ENCODE data around the gene INAVA.
"Not testable (repeated sequence)": the region's sequence is repeated elsewhere in the genome, so short reads cannot be mapped to it uniquely, and the experiment has no call there.

Gene INAVA

DNA sequence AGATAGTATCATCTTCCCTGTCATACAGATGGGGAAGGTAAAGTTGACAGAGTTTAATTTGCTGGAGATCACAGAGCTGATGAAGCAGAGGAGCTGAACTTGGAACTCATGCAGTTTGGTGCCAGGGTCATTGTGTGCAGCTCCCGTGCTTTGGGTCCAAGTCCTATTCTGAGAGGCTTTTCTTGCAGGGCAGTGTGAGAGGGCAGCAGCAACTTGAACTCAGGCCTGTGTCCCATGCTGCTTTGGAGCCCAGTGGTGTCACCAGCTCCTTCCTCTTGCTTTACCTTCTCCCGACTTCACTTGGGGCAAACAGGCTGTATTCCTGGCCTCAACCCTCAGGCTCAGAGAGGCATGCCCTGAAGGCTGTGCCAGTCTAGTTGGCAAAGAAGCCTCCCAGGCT, 24.7 kb downstream of the INAVA start:
- DNase-seq (ENCODE audit: low read depth): no peak

DNA sequence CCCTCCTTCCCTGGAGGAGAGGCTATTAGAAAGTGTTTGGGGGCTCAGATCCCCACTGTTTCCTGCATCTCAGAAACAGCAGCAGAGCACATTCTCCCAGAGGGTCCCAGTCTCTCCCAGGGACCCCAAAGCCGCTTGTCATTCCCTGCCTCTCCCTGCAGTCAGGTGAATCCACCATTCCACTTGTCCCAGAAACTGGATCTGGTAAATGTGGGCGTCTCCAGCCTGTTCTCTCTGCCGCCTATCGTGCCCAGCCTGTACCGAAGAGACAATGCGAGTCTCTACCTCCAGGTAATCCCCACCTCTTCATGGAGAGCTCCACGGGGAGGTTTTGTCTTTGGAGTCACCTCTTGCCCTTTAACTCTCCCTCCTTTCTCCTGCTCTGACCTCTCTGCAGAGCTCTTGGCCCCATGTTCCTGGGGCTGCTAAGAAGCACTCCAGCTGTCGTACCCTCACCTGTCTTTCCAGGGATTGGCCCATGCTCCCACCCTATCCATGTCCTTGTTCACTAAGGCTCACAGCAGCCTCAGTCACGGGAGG, 26.9 kb downstream of the INAVA start:
- DNase-seq (ENCODE audit: low read depth): no peak

DNA sequence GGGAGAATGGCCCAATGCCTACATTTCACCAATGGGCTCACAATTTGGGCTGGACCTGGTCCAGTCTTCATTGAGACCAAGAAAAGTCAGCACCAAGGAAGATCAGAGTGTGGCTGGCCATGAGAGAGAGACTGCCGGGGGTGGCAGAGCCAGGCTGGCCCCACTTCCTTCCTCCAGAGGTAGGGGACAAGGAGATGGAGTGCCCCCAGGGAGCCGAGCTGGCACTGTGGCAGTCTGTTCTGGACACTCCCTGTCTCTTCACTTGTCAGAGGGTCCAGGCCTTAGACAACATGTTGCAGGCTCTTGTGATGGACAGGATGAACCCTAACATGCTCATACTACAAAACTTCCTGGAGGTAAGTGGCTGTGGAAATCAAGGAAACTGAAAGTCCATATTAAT, 27.7 kb downstream of the INAVA start:
- DNase-seq (ENCODE audit: low read depth): no peak

DNA sequence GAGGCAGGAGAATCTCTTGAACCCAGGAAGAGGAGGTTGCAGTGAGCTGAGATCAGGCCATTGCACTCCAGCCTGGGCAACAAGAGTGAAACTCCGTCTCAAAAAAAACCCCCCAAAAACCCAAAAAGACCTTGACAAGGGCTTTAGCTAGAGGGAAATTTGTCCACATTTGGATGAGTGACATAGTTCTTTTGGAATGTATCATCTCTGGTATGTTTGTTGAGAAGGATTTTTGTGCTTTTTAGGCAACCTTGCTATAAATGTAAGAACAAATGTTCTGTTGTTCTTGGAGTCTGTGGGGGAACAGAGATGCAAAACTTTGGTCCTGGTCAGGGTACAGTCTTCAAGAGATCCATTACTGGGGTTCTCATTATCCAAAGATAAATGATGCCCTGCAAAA, 28.9 kb downstream of the INAVA start:
- DNase-seq (ENCODE audit: low read depth): no peak

DNA sequence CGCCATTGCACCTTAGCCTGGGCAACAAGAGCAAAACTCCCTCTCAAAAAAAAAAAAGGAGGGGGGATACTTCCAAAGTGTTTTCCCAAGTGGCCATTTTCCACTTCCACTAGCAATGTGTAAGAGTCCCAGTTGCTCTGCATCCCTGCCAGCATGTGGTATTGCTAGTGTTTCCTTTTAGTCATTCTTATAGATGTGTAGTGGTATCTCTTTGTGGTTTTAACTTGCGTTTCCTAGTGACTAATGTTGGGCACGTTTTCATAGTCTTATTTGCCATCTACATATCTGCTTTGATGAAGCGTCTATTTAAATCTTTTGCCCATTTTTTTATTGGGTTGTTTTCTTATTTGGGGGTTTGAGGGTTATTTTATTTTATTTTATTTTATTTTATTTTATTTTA, 31.1 kb downstream of the INAVA start:
- DNase-seq (ENCODE audit: low read depth): no peak

DNA sequence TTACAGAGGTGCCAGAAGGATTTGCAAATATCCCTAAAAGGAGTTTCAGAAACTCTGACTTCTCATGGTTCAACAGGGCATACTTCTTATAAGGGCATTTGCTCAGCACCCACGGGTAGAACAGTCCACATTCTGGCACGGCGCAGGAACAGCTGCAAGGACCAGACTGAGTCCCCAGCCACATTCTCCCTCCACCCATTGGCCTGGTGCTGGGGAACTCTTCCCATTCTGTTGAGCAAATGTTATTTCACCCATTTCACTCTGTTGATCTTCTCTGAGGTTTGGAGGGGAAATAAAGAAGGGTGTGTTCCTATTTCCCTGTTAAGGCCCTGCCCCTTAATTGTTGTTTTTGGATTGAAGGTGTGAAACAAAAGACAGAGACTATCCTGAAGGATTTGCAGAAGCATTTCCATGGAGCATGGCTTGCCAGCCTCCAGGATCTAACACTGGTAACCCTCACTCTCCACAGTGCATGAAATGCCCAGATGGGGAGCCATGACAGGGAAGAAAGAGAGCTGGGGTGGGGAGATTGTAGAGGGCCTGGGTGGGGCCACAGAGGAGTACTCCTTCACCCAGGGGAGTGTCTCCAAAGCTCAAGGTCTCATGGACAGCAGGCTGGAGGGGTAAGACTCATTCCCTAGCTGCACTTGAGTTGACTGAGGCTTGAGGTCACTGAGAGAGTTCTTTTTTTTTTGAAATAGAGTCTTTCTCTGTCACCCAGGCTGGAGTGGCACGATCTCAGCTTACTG, 35.0 kb downstream of the INAVA start:
- DNase-seq (ENCODE audit: low read depth): no peak

DNA sequence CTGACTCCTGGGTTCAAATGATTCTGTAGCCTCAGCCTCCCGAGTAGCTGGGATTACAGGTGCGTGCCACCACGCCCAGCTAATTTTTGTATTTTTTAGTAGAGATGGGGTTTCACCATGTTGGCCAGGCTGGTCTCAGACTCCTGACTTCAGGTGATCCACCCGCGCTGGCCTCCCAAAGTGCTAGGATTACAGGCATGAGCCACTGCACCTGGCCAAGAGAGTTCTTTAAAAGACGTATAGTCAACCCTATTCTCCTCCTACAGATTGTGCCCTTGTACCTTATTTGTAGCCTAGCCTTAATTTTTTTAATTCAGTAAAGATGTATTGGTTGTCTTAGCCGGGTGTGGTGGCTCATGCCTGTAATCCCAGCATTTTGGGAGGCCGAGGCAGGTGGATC, 35.6 kb downstream of the INAVA start:
- not testable (repeated sequence) for DNase-seq (ENCODE audit: low read depth)

DNA sequence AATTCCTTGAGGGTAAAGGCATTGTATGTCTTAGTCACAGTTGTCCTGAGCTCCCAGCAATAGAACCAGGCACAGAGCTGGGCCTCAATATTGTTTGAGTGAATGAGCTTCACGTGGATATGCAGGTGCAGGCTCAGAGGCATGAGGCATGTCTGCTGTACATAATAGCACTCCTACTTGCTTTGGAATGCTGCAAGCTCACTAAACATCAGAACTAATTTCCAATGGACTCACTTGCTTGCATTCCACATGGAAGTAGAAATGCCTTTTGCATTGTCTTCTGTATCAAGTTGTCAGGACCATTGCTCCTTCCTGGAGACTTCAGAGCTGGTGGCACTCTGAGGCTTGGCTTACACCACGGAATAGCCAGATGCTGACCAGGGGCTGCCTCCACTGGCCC, 37.1 kb downstream of the INAVA start:
- no peak for DNase-seq (ENCODE audit: low read depth)

DNA sequence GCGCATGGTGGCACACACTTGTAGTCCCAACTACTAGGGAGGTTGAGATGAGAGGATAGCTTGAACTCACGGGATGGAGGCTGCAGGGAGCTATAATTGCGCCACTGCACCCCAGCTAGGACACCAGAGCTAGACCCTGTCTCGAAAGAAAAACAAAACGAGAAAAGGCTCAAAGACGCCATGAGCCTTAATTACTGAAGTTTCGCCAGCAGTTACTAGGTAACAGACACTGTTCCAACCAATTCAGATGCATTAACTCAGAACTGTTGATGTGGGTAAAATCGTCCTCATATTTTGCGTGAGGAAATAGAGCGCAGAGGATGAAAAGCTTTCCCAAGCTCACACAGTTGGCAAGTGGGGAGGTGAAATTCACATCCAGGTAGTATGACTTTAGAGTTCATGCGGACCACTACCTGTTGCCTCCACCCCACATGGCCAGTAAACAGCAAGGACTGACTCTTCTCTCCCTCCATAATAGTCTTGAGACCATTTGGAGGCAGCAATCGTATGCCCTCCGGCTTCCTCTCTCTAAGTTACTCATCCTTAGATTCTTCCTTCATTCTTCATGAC, 40.1 kb downstream of the INAVA start:
- DNase-seq (ENCODE audit: low read depth): no peak

DNA sequence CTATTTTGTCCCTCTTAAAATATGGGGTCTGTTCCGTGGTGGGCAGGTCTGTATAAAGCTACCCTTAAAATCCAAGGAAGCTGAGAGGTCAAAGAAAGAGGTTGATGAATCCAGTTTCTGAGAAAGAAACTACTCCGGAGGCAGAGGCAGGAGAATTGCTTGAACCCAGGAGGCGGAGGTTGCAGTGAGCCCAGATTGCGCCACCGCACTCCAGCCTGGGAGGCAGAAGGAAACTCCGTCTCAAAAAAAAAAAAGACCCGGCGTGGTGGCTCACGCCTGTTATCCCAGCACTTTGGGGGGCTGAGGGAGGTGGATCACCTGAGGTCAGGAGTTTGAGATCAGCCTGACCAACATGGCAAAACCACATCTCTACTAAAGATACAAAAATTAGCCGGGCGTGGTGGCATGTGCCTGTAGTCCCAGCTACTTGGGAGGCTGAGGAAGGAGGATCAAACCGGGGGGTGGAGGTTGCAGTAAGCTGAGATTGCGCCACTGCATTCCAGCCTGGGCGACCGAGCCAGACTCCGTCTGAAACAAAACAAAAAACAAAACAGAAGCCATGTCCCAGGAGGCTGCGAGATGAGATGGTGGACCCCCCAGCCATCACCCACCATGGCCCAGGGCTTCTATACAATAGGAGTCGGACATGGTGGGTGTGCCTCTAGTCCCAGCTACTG, 40.7 kb downstream of the INAVA start:
- DNase-seq (ENCODE audit: low read depth): not testable (repeated sequence)

DNA sequence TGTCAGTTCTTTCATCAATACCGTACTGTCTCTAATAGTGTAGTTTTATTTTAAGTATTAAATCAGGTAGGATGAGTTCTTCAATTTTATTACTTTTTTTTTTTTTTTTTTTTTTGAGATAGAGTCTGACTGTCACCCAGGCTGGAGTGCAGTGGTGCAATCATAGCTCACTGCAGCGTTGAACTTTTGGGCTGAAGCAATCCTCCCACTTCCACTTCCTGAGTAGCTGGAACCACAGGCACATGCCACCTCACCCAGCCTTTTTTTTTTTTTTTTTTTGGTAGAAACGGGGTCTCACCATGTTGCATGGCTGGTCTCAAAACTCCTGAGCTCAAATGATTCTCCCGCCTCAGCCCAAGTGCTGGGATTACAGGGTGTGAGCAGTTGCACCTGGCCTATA, 44.3 kb downstream of the INAVA start:
- DNase-seq (ENCODE audit: low read depth): no peak

DNA sequence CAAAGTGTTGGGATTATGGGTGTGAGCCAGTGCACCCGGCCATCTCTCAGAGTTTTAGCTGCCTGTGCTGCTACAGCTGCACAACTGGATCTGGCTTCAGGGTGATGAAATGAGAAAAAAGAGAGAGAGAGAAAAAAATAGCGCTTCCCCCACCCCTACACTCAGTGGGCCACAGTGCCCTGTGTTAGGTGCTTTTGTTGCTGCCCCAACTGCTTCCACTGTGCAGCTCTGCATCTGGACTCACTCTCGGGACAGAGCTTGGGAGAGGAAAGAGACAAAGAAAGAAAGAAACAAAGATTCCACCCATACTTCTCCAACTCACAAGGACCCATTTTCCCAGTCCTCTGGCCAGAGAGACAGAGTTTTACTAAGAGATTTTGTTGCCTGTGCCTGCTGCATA, 50.4 kb downstream of the INAVA start:
- DNase-seq (ENCODE audit: low read depth): no peak

DNA sequence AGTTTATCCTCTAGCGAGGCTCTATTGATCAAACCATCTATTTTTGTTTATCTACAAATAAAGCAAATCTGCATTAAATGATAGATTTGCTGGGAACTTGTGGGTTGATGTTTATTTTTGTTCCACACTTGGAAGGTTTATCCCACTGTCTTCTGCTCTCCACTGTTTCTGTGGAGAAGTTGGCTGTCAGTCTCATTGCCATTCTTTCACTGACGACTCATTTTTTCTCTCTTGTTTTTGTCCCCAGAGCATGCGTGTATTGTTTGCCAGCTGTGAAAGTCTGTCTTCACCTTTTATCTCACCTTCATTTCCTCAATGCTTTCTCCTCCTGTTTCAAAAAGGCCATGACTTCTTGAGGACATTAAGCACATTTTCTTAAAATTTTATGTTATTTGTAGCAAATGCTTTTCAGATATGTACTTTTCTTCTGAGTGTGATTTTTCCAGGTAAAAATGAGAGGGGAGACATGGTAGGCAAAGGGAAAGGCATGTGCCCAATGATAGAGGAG, 52.4 kb downstream of the INAVA start:
- no peak for DNase-seq (ENCODE audit: low read depth)

DNA sequence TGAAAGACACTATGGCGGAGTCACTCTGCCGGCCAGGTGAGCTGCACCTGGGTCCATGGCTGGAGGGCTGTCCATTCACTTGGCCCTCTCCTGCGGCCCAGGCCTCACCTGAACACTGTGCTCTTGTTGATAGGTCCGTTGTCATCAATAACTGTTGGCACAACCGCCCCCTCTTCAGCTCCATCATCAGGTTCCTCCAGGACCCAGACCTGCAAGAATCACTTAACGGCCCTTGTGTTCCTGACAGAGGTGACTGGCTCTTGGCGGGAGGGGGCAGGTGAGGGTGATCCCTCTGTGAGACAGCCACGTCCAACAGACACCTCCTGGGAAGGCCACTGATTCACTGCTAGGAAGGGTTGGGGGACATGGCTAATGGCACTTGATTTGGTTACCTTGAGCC, 54.9 kb downstream of the INAVA start:
- no peak for DNase-seq (ENCODE audit: low read depth)

DNA sequence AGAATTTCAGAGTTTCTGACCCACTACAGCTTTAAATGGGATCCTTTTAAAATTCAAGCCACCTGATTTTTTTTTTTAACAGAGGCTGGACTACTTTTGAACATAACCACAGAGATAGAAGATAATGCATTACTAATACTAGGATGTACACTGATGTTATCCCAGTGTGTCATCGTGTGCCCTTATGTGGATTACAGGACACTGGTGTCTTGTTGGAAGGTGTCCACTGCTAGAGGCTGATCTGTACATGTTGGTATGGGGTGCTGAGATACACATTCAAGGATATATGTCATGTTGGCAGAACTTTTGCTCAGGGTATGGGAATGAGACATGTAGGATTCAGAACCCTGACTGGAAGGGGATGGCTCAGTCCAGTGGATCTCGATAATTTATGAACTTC, 56.3 kb downstream of the INAVA start:
- DNase-seq (ENCODE audit: low read depth): no peak

DNA sequence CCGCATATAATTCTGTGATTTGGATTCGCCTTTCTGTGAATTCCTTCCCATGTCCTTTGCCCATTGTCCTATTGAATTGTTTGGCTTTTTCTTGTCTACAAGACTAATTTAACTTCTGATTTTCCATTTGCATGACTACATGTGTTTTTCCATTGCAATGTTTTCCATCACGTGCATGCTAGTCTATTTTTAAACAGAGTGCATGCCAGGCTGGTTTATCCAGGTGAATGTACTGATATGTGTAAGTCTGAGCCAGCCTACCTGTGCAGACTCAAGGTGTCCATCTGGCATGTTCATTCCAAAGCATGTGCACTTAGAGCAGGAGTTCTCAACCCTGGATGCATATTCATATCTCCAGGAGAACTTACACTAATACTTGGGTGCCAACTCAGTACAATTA, 59.7 kb downstream of the INAVA start:
- no peak for DNase-seq (ENCODE audit: low read depth)

DNA sequence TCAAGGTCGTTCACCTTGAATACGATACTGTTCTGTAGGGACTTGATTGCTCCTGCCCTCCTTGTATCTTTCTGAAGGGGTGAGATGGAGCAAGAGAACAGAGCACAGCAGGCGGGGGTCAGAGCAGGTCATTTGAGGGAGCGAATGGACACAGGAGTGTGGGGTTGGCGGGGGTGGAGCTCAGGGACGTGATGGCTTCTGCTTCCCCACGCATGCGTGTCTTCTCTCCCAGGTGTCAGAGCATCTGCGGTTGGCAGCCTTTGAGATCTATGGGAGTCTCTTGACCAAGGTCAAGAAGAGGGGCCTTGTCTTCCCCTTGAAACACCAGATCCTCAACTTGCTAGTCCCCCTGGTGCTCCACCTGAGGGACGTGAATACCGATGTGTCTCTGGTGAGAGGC, 63.9 kb downstream of the INAVA start:
- no peak for DNase-seq (ENCODE audit: low read depth)

DNA sequence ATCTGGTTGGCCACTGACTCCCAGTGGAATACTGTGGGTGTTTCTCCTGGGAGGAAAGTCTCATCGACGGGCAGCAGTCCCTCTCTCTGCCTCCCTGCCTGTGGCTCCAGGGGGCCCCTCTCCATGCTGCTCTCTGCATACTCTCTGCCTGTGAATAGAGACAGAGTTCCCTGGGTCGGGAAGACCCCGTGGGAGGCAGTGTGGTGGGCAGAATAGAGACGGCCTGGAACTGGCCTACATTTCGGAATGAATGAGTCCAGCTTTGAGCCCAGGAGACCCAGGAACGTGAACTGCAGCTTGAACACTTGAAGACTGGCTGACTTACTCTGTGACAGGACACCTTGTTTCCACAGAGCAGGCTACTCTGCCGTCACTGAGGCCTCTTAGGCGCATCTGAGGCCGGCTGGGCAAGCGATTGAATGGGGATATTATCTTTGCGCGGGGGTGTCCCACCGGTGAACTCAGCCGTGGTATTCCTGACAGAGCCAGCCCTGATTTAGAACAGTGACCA, 64.8 kb downstream of the INAVA start:
- DNase-seq (ENCODE audit: low read depth): no peak

DNA sequence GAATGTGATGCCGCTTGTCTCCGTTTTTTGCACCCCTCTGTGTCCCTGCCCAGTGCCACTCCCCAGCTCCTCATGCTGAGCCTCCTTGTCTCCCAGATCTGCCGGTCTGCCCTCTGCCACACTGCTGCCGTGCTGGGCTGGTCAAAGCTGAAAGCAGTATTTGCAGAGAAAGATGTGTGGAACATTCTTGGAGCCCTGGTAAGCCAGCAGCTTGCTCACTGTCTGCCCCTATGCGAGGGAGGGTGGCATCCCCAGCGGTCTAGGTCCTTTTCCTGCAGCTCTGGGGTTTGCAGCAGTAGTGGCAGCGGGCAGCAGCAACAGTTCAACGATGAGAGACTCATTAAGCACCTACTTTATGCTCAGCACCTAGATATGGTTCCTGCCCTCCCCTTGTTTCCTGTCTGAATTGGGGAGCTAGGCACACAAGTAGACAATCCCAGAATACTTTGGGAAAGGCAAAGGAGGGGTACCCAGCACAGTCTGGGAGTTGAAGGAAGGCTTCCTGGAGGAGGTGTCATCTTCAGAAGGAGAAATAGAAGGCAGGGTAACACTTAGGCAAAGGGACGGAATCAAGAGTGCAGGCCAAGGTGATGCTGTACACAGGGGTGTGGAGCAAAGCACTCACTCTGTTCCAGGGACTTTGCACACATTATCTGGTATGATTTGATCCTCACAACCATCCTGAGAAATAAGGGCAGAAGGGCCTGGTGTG, 65.7 kb downstream of the INAVA start:
- DNase-seq (ENCODE audit: low read depth): no peak

DNA sequence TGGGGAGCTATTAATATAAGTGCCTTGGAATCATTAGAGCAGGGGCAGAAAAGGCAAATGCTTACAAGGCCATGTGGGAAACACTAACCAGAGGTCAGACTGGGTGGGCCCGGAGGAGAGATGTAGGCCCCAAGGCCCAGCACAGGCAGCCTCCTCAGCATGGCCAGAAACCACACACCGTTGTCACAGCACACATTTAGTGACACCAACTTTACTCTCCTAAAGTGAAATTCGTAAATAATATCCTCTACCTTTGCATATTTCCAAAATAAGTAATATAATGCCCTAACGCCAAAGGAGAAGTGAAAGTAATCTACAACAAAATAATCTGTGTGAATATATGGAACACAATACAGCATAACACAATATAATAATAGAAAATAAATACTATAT, 66.2 kb downstream of the INAVA start:
- DNase-seq (ENCODE audit: low read depth): no peak

DNA sequence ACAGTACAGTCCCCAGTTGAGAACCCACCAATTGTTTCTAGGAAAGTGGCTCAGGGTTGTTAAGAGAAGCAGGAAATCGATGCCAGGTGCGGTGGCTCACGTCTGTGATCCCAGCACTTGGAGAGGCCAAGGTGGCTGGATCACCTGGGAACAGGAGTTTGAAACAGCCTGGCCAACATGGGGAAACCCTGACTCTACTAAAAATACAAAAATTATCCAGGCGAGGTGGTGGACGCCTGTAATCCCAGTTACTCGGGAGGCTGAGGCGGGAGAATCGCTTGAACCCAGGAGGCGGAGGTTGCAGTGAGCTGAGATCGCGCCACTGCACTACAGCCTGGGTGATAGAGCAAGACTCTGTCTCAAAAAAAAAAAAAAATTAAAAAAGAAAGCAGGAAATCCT, 67.5 kb downstream of the INAVA start:
- not testable (repeated sequence) for DNase-seq (ENCODE audit: low read depth)

DNA sequence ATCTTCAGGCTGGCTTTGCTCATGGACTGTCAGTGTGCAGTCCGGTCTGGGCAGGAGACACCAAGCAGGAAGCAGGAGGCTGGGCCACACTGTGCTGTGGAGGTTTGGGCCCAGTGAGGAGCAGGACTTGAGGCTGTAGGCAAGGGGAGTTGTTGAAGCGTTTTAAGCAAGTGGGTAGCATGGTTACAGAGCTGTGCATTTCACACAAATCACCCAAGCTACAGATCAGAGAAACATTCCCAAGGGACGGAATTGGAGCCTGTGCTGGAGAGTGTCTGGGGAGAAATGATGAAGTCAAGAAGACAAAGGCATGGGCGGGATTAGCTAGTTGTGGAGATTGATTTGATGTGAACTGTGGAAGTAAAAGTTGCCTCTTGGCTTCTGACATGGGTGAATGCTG, 67.9 kb downstream of the INAVA start:
- no peak for DNase-seq (ENCODE audit: low read depth)

Measured in GM04504 (cell line).